Measurements from ENCODE around the gene NAP1L5. TPM values are rescaled to one million over a fixed set of nuclear protein-coding genes. Genes with fewer than 3 reads are reported as not detected.

NAP1L5 gene
- total RNA-seq, 1 donor from 2014 or later: 1.6 TPM

DNA sequence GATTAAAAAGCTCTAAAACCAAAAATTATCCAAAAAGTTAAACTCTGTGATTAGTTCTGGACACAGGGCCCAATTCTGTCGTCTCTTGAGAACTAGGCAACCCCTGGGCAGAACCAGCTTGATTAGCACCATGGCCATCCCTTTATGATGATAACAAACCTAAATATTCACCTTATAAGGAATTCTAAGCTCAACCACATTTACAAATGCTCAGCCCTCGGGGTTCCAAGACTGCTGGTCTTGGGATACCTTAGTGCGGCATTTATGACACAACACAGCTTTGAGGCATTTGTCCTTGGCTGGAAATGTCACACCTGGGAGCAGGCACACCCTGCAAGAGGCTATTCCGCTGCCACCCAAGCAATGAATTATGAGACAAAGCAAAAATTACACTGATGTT is 27.5 kb upstream of the NAP1L5 start:
- ATAC-seq: no peak
- DNase-seq: no peak
- intact Hi-C loops (cut with micrococcal nuclease): no loop called here

- ATAC-seq (no peak), DNase-seq (no peak)
- intact Hi-C loops (cut with micrococcal nuclease): no loop called here
Measured at GRCh38 chr4:88724406-88724805, 26.8 kb upstream of the NAP1L5 start.

DNA sequence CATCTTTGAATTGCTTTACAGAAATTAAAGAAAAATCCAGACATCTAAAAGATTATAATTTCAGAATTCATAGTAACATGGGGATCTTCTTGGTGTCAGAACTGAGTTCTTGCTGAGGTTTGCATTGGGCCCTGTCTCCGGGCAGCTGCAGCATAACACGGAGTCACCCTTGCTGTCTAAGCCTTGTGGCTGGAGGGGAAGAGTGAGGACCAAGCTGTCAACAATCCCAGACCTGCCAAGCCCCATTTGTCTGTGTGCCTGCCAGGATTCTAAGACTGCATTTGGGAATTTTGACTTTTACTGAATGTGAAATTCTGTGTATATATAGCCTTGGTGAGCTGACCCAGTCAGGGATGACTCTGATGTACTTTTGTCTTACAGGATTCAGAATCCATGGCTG is 25.2 kb upstream of the NAP1L5 start:
- DNase-seq: peak; percentile 61
- peak; percentile 81 for ATAC-seq
- intact Hi-C loops (cut with micrococcal nuclease): no loop called here

DNA sequence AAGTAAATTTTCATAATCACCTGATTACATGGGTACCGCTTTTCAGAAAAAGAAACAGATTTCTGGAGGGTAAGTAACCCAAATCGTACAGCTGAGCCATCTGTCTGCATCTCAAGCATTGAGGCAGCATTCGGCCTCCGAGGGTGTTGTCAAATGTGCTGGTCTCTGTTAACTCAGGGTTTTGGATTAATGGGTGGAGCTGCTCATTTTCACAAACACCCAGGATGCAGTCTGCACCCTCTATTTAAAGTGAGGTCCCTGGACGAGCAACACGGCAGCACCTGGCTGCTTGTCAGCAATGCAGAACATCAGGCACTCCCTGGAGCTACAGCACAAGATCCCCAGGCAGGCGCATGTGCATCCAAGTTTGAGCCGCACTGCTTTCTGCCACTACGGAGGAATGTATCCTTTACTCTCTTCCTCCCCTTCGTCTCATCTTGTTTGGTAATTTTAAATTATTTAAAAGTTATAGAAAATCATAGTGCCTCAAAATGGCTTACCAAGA is 24.7 kb upstream of the NAP1L5 start:
- DNase-seq (peak; percentile 69), ATAC-seq (peak; percentile 72)
- intact Hi-C loops (cut with micrococcal nuclease): no loop called here

GRCh38 chr4:88720451-88721428 is 23.1 kb upstream of the NAP1L5 start:
- DNase-seq: no peak
- intact Hi-C loops (cut with micrococcal nuclease): no loop called here
- peak; percentile 30 for ATAC-seq

- ATAC-seq: no peak
- DNase-seq: no peak
- intact Hi-C loops (cut with micrococcal nuclease): no loop called here
Measured at GRCh38 chr4:88719381-88719780, 21.8 kb upstream of the NAP1L5 start.

DNA sequence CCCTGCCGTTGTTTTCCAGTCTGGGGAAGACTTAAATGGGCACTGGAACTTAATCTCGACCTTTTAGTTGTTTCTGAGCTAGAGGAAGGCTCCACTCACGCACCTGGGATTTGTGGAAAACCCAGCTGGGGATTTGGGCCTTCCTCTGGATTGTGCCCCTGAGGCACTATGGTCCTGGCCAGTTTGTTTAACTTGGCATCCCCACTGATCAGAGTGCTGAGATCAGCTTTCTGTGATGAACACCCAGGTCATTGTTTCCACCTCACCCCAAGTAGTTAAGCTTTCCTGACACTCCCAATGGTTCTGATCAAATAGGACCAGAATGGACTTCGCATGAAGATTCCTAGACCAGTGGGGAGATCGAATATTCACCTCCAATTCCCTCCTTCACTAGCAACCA is 20.5 kb upstream of the NAP1L5 start:
- ATAC-seq (no peak), DNase-seq (no peak)
- intact Hi-C loops (cut with micrococcal nuclease): no loop called here

DNA sequence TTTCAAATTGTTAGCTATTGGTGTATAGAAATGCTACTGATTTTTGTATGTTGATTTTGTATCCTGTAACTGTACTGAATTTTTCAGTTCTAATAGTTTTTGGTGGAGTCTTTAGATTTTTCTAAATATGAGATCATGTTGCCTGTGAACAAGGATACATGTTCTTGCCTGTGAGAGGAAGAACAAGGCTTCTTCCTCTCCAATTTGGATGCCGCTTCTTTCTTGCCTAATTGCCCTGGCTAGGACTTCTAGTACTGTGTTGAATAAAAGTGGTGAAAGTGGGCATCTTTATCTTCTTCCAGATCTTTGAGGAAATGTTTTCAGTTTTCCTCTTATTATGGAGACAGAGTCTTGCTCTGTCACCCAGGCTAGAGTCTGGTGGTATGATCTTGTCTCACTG is 16.2 kb upstream of the NAP1L5 start:
- ATAC-seq (no peak), DNase-seq (no peak)
- intact Hi-C loops (cut with micrococcal nuclease): no loop called here

DNA sequence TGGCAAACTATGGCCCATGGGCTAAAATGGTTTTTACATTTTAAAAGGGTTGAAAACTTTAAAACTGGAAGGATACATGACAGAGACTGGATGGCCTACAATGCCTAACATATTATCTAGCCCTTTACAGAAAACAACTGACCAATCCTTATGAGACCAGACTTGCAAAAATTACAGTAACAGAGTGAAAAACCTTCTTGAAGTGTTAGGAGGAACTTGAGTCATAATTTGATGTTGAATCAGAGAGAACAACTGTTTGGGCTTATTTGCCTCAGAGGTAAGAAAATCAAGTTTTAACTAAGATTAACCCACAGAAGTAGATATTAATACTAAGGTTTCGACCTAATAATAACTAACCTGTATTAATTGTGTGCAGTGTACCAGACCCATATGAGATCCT is 12.4 kb upstream of the NAP1L5 start:
- intact Hi-C loops (cut with micrococcal nuclease): loop anchor here (5.0 kb wide), 1 partner anchor 312 kb away; no protein-coding TSS in a partner anchor
- ATAC-seq: no peak

DNA sequence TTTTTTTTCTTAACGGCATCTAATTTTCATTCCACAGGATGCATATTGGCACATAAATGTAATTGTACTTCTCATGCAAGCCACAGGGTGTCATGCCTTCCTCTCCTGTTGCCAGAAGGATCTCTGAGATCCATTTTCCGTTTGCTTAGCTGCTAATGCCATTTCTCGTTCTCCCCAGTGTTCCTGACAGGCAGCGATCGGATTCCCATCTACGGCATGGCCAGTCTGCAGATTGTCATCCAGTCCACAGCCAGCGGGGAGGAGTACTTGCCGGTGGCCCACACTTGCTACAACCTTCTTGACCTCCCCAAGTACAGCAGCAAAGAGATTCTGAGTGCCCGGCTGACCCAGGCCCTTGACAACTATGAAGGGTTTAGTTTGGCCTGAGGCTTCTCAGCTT is 8.9 kb upstream of the NAP1L5 start:
- intact Hi-C loops (cut with micrococcal nuclease): loop anchor here (5.0 kb wide), 1 partner anchor 316 kb away; no protein-coding TSS in a partner anchor
- DNase-seq (no peak), ATAC-seq (peak; percentile 90)

More for the DNA sequence above, 12.4 kb upstream of the NAP1L5 start:
- no peak for DNase-seq

- ATAC-seq (no peak), DNase-seq (no peak)
- intact Hi-C loops (cut with micrococcal nuclease): loop anchor here (5.0 kb wide), 1 partner anchor 316 kb away; no protein-coding TSS in a partner anchor
Measured at GRCh38 chr4:88705805-88706492, 8.3 kb upstream of the NAP1L5 start.

DNA sequence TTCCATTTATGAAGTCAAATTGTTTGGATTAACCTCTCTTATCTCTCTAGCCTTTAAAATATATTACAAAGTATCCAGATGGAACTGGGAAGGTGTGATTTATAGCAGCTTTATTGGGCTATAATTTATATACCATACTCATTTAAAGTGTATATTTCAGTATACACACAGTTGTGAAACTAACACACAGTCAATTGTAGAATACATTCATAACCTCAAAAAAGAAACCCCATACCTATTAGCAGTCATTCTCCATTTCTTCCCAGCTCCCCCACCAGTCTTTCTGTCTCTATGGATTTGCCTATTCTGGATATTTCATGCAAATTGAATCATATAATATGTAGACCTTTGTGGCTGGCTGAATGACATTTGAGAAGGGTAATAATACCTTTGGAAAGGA is 7.6 kb upstream of the NAP1L5 start:
- no peak for ATAC-seq
- intact Hi-C loops (cut with micrococcal nuclease): loop anchor here (5.0 kb wide), 1 partner anchor 317 kb away; no protein-coding TSS in a partner anchor
- no peak for DNase-seq

- intact Hi-C loops (cut with micrococcal nuclease): no loop called here
- ATAC-seq (no peak), DNase-seq (no peak)
Measured at GRCh38 chr4:88702782-88703181, 5.2 kb upstream of the NAP1L5 start.

DNA sequence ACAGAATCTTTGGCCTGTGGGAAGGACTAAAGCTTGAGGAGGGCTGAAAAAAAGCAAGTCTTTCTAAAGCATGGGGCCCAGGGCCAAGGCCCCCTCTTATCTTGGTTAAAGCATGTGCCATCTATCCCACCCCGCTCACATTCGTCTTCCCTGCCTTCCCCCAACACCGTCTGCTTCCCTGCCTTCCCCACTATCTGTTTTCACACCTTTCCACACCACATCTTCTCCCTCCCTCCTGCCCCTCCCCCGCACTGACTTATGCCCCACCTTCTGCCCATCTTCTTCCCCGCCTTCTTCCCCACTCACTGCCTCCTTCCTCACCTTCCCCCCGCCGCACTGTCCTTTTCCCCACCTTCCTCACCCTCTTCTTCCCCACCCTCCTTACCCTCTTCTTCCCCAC is 890 bp upstream of the NAP1L5 start:
- no peak for ATAC-seq
- DNase-seq: no peak
- intact Hi-C loops (cut with micrococcal nuclease): no loop called here

DNA sequence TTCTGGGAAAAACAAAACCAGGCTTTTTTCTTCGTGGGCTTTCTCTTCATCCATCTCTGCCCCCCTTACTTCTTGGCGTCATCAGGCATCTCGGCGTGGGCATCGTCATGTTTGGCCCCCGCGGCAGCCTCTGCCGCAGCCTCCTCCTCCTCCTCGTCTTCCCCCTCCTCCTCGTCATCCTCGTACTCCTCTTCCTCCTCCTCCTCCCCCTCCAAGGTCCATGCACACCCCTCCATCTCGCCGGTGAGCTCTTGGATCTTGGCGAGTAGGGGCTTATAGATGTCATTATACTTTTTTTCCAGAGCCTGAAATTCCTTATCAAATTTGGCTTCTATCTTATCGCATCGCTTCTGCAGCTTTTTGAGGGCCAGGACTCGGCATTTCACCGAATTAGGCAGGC is 488 bp downstream of the NAP1L5 start:
- peak; percentile 42 for DNase-seq
- intact Hi-C loops (cut with micrococcal nuclease): no loop called here
- peak; percentile 46 for ATAC-seq

DNA sequence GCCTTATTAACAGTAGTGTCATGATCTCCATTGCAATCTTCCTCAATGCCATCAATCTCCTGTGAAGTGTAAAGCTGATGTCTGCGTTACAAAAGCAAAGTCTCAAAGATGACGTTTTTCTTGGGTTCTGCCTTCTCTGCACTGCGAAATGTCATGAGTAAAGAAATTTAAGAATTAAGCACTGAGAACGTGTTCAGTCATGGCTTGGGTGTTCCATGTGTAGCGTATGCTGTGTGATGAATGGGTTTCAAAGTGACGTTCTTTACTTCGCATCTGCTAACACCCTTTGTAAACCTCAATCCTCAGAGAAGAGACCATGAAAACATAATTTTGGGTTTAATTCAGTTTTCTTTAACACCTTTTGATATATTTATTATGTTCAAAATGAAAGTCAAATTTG is 999 bp downstream of the NAP1L5 start:
- intact Hi-C loops (cut with micrococcal nuclease): no loop called here
- no peak for DNase-seq
- no peak for ATAC-seq

DNA sequence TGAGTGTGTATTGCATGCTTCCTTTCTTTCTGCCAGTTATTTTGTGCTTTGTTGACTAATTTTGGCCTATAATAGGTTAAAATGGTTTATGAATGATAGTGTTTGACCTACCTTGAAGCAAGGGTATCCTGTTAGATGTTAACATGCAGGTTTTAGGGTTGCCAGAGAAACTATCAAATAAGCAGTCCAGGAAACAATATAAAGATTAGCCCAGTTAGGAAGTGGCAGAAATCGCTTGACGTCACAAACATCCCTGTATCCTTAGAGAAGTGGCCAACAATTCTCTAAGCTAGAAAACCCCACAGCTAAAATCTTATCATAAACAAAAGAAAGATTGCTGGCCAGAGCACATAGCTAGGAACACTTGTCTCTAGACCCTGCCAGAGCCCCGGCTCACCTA is 3.8 kb downstream of the NAP1L5 start:
- intact Hi-C loops (cut with micrococcal nuclease): no loop called here
- ATAC-seq: no peak
- no peak for DNase-seq

DNA sequence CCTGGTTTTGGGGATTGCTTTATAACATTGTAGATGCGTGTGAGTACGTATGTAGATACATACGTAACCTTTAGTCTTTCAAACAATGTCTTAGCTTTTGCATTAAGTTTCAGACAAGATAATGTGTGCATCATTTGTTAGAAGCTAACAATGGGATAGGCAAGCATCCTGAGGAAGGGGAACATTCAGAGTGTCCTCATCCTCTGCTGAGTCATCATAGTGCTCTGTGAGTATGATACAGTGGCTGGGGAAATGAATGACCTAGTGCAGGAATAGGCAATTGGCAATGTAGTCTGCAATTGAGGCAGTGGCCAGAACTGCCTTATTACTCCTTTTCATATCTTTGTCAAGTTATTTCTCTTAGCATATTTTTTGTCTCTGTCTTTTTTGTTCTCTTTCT is 7.3 kb downstream of the NAP1L5 start:
- ATAC-seq (peak; percentile 93), DNase-seq (no peak)
- intact Hi-C loops (cut with micrococcal nuclease): no loop called here

- no peak for ATAC-seq
- no peak for DNase-seq
- intact Hi-C loops (cut with micrococcal nuclease): no loop called here
Measured at GRCh38 chr4:88681209-88681608, 16.4 kb downstream of the NAP1L5 start.

DNA sequence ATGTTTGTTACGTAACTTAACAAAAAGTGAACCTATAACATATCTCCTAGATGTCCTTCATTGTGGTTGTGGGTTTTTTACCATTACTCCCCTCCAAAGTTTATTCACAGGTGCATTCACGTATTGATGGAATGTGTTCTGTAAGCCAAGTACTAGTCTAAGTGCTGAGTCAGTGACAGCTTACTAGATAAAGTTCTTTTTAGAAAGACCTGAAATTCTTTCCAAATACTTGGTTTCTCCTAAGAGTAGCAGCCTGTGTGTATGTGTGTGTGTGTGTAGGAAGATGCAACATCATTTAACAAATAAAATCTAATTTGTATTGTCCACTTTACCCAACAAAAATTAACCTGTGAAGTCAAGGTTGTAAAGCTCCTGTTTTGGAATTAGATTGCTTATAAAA is 22.1 kb downstream of the NAP1L5 start:
- ATAC-seq (no peak), DNase-seq (no peak)
- intact Hi-C loops (cut with micrococcal nuclease): no loop called here

Data from left ventricle myocardium superior (tissue), 1 donor.